Right ventricle myocardium inferior (tissue), 1 donor: ENCODE data around the gene CREBL2. TPM values are rescaled to one million over a fixed set of nuclear protein-coding genes. Genes with fewer than 3 reads are reported as not detected.
"Not testable (repeated sequence)": the region's sequence is repeated elsewhere in the genome, so short reads cannot be mapped to it uniquely, and the experiment has no call there.

Experiments used
- ATAC-seq: fragments of 200-7000 bp; cut with Tn5 transposase; one replicate; pipeline ENCODE4 v1.9.1; 2020; ENCODE audit warnings: mild to moderate bottlenecking, moderate library complexity
- DNase-seq: peaks from one replicate; pipeline ENCODE4 v3.0.0; 2021; ENCODE audit errors: missing footprints
- intact Hi-C: fragments of 100-400 bp; cut with DNase I; formaldehyde crosslinking; loops from one replicate; pipeline ENCODE4 v1.11.0; 2022
- total RNA-seq: library from RNA; stranded (reverse); fragmentation: NEBNext Ultra II Directional; extraction: Animal tissue kit (Norgen Biotek cat#: 25700); gene quantifications from one replicate; pipeline ENCODE4 v1.2.1, GENCODE V29; 2021
- donor health status: DM: no; HTN: yes; CAD: no; lungs with severe emphysema.

Gene CREBL2
- total RNA-seq, 1 donor from 2014 or later: 15.9 TPM

- DNase-seq (no peak), ATAC-seq (no peak)
- intact Hi-C loops: no loop called here
Measured at GRCh38 chr12:12590961-12591360, 20.7 kb upstream of the CREBL2 start.

DNA sequence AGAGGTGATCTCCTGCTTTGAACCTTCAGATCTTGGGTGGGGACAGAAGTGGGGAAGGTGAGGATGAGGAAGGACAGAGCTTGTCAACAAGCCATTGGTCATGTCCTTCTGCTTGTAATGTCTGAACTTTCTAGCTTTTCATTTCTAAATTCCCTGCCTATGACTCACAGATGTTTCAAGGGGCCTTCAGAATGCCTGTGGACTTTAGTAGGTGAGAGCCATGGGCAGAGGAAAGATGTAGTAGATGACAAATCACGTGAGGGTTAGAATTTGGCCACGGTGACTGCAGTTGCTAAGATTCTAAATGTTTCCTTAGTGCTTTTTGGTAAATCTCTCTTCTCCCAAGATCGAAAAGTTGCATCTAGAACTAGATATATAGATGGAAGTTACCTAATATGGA is 18.7 kb upstream of the CREBL2 start:
- no peak for ATAC-seq
- intact Hi-C loops: no loop called here
- DNase-seq: no peak

- ATAC-seq, intact Hi-C loops, DNase-seq: not testable (repeated sequence)
Measured at GRCh38 chr12:12595929-12596328, 15.7 kb upstream of the CREBL2 start.

DNA sequence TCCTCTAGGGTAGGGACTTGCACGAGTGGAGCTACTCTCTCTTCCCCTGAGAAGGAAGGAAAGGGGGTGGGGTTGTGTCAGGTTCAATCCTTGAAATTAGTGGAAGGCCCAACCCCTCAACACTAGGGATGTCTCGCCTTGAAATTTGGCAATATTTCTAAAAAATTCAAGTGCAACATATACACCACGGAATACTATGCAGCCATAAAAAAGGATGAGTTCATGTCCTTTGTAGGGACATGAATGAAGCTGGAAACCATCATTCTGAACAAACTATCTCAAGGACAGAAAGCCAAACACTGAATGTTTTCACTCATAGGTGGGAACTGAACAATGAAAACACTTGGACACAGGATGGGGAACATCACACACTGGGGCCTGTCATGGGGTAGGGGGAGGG is 15.1 kb upstream of the CREBL2 start:
- intact Hi-C loops, ATAC-seq: not testable (repeated sequence)

GRCh38 chr12:12598864-12599263 is 12.8 kb upstream of the CREBL2 start:
- ATAC-seq: no peak
- intact Hi-C loops: no loop called here

More for the DNA sequence above, 15.1 kb upstream of the CREBL2 start:
- not testable (repeated sequence) for DNase-seq

GRCh38 chr12:12599750-12600643 is 11.7 kb upstream of the CREBL2 start:
- ATAC-seq: no peak
- intact Hi-C loops: no loop called here
- no peak for DNase-seq

More at GRCh38 chr12:12598864-12599263, 12.8 kb upstream of the CREBL2 start:
- no peak for DNase-seq

DNA sequence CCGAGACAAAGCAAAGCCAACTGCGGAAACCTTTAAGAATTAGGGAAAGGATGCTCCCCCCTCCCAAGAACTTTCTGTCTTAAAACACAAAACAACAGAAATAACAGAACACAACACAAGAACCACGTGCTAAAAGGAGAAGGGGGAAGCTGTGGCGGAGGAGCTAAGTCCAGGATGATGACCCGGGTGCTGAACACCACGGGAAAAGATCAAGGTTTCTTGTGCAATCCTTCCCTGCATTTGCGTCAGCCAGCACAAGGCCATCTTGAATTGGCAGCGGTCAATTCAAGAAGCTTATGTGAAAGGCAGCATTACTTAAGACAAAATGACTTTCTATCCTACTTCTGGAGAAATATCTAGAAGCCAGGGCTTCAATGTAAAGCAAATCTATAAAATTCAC is 11.0 kb upstream of the CREBL2 start:
- no peak for DNase-seq
- intact Hi-C loops: no loop called here
- no peak for ATAC-seq

DNA sequence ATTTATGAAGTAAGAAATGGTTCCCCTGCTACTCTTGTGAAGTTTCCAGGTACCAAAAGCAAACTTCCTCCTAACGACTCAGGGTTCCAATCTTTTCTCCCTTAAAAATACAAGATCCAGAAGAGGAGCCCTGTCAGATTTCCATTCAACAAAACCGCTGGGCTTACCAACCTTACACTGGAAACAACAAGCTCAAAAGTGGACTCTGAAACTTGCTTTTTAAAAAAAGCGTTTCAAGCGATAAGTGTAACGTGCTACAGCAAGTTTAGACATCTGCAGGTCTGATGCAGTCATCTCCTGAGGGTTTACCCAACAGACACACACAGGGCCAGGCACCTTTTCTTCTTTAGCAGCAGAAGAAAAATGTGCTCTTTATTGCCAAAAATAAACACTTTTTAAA is 6.9 kb upstream of the CREBL2 start:
- intact Hi-C loops: no loop called here
- no peak for ATAC-seq
- DNase-seq: no peak

DNA sequence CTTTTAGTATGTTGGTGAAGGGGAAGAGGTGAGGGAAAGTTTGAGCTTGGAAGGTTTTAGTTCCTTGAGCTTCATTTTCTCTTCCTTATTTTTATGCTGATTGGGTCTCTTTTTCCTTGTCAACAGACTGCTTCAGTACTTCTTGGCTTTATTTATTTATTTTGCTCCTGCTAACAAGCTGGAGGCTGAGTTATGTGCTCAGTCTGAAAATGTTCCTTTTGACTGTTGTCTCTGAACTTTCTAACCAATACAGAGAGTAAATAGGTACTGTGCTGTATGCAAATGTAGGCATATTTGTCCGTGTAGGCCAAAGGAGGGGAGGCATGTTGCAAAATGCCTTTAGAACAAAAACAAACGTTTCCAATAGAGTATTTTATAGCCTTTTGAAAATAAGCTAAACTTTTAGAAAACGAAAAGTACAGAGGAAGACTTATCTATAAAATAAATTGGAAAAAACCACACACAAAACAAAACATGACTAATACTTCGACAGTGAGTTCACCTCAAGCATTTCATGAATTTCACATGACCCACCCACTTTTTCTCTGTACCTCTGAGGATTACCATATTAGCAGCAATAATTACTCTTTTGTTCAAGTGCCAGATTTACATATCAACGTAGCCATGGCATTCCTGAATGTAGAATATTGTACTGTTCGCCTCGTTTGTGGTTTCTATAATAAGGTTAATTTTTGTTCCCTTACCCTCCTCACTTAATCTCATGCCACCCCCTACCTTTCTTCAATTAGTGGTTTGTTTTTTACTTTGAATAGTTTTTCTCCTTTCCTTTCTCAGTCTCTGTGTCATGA is 4.7 kb upstream of the CREBL2 start:
- intact Hi-C loops: no loop called here
- ATAC-seq (no peak), DNase-seq (no peak)

- intact Hi-C loops: no loop called here
- DNase-seq (no peak), ATAC-seq (no peak)
Measured at GRCh38 chr12:12608557-12608957, 3.1 kb upstream of the CREBL2 start.

DNA sequence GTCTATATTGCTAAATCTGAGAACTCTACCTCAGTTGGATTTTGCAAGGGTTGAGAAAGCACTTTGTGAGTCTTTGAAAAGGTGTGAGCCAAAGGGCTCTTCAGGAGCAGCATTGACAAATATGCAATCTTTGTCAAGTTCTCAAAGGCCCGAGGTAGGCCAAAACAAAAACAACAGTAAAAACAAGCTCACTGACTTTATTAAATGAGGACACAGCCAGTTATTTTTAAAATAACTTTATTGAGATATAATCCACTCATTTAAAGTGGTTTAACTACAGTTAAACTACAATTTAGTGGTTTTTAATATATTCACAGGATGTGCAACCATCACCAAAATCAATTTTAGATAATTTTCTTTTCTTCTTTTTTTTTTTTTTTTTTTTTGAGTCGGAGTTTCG is 2.0 kb upstream of the CREBL2 start:
- ATAC-seq (no peak), DNase-seq (no peak)
- intact Hi-C loops: loop anchor here (5.0 kb wide), 1 partner anchor 108 kb away; the partner anchor contains the start of gene CDKN1B

DNA sequence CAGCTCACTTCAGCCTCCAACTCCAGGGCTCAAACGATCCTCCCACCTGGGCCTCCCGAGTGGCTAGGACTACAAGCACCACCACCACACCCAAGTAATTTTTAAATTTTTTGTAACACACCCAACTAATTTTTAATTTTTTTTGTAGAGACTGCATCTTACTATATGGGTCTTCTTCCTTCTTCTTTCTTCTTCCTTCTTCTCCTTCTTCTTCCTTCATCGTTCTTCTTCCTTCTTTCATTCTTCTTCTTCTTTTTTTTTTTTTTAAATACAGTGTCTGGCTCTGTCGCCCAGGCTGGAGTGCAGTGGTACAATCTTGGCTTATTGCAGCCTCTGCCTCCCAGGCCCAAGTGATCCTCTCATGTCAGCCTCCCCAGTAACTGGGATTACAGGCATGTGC is 965 bp upstream of the CREBL2 start:
- intact Hi-C loops: loop anchor here (5.0 kb wide), 1 partner anchor 107 kb away; the partner anchor contains the start of gene CDKN1B

DNA sequence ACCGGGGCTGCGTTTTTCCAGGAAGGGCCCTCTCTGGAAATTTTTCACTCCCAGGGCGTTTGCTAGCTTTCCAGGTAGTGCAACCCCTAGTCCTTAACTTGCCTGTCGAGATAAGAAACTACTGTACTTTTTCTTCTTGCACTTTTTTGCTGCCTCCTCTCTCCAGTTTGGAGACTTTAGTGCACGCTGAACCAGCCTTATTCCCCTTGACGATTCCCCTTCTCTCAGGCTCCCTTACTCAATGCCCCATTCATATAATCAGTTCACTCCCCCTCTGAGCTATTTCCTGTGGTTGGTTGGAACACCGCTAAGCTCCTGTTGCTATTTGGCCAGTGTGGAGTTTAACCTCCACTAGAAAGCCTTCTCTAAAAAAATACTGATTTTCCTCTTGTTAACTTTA is 682 bp downstream of the CREBL2 start:
- intact Hi-C loops: loop anchor here (5.0 kb wide), 1 partner anchor 105 kb away; the partner anchor contains the start of gene CDKN1B
- ATAC-seq (peak; percentile 21), DNase-seq (no peak)

More for the DNA sequence above, 965 bp upstream of the CREBL2 start:
- no peak for ATAC-seq
- no peak for DNase-seq

DNA sequence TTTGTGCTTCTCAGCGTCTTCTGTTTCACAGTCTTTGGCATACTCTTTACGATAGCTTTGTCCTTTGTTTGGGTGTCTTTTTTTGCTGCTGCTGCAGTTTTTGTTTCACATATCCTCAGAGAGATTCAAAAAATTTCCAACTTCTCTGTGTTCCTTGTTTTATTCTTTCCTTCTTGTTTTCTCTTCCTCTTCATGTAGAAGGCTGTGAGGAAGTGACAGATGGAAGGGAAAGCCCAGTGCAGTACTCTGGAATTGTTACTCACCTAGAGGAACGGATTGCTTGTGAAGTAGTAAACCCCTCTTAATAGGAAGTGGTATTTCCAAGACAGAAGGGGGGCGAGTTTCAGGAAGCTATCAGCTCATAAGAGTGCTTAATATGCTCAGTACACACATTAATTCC is 1.7 kb downstream of the CREBL2 start:
- intact Hi-C loops: loop anchor here (5.0 kb wide), 1 partner anchor 104 kb away; the partner anchor contains the start of gene CDKN1B
- DNase-seq (no peak), ATAC-seq (no peak)

DNA sequence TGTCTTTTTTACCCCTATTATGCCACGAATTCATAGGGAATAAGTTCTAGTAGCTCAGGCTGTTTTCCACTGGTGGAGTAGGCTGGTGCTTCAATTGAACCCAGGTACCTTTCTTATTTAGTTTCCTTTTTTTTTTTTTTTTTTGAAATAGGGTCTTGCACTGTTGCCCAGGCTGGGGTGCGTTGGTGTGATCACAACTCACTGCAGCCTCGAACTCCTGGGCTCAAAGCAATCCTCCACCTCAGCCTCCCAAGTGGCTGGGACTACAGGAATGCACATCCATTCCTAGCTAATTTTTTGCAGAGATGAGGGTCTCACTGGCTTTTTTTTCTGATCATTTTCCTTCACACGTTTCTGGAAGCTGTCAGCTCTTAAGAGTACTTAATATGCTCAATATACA is 2.7 kb downstream of the CREBL2 start:
- ATAC-seq (no peak), DNase-seq (no peak)
- intact Hi-C loops: loop anchor here (5.0 kb wide), 1 partner anchor 103 kb away; the partner anchor contains the start of gene CDKN1B

DNA sequence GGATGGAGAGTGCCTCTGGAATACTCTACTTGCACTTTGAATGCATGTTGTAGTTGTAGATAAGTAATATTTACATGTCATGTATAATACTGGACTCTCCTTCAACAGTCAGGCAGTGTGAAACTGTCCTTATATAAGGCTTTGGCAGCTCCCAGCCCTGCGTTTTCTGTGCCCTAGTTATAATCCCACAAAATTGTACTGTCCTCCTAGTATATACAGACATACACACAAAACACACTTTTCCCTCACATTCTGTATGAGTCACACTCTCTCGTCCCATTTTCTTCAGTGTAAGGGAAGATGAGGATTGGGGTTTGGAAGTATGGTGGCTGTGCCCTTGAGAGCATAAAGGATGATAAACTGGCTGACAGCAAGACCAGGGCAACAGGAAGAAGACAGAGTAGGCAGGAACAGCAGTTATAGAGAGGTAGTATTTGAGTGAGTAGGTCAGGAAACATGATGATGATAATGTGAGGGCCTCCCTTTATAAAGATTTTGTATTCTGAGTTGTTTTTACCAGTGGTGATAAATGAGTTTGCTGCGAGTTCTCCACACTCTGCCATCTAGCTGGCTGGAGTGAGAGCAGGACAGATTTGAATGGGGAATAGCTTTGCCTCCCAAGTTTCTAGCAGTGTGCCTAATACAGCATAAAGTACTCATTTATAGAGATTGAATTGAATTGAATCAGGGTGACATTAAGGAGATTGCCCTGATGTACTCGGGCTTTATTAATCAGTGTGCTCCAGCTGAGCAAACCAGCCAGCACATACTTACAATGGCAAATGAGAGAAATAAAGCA is 5.0 kb downstream of the CREBL2 start:
- no peak for ATAC-seq
- intact Hi-C loops: no loop called here
- no peak for DNase-seq

DNA sequence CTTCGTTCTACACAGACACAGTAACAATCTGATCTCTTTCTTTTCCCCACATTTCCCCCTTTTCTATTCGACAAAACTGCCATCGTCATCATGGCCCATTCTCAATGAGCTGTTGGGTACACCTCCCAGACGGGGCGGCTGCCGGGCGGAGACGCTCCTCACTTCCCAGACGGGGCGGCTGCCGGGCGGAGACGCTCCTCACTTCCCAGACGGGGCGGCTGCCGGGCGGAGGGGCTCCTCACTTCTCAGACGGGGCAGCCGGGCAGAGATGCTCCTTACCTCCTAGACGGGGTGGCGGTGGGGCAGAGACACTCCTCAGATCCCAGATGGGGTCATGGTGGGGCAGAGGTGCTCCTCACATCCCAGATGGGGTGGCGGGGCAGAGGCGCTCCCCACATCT is 6.4 kb downstream of the CREBL2 start:
- intact Hi-C loops, DNase-seq: not testable (repeated sequence)

GRCh38 chr12:12620730-12621315 is 9.1 kb downstream of the CREBL2 start:
- ATAC-seq (no peak), DNase-seq (no peak)
- intact Hi-C loops: no loop called here

More for the DNA sequence above, 6.4 kb downstream of the CREBL2 start:
- ATAC-seq: not testable (repeated sequence)
